ENCODE results near the gene RNU6-8. TPM values are rescaled to one million over a fixed set of nuclear protein-coding genes. Genes with fewer than 3 reads are reported as not detected.

RNU6-8 gene
- not detected in 2 replicates for total RNA-seq
- not detected in 2 replicates for polyA plus RNA-seq
- not detected in 2 replicates for polyA plus RNA-seq (2012)
- polyA minus RNA-seq (ENCODE audit: low replicate concordance) = not detected in 2 replicates

GRCh38 chr14:32202998-32203882 lies at the start of gene RNU6-8:
Gene RNU6-8 (minus strand): TSS chr14:32203269.
- Histone ChIP-seq H3K4me1 (ENCODE audit: control insufficient read depth, extremely low read depth, insufficient read depth, low read length) (no peaks in the 10 kb centered on the region), H3K9me3 (ENCODE audit: control insufficient read depth, insufficient read depth, low read depth, low read length) (no peaks in the 10 kb centered on the region), H3K79me2 (ENCODE audit: control insufficient read depth, insufficient read depth, low read length) (no peaks in the 10 kb centered on the region), H3K4me2 (ENCODE audit: extremely low read depth, insufficient read depth, low read length) (peak within 1 kb of the TSS; percentile 97), H3K27ac (ENCODE audit: insufficient read depth, low read length) (peak within 1 kb of the TSS; percentile 60), H3K36me3 (ENCODE audit: control insufficient read depth, insufficient read depth, low read length) (no peaks in the 10 kb centered on the region), H2AFZ (ENCODE audit: low read length) (peak within 1 kb of the TSS; percentile 90), H3K4me3 (replicated peaks in 1 of 4; ENCODE audit: control extremely low read depth in 1 of 4, insufficient read depth in 1 of 4, low read depth in 3 of 4, low read length in 4 of 4) (peak within 1 kb of the TSS; percentile 46 to 83 (median 60)), H4K20me1 (ENCODE audit: control insufficient read depth, extremely low read depth, insufficient read depth, low read length) (no peaks in the 10 kb centered on the region), H3K9ac (ENCODE audit: insufficient read depth, low read length) (peak within 1 kb of the TSS; percentile 80), H3K27me3 (ENCODE audit: control insufficient read depth, insufficient read depth, low read length) (peaks cover 2% of the 10 kb centered on the region)
- TF ChIP-seq EZH2 (IDR thresholded peaks at IDR 0.05; ENCODE audit: low read length, missing control alignments) (no peak), CTCF (conservative IDR thresholded peaks at IDR 0.05 in 1 of 2, IDR thresholded peaks at IDR 0.05 in 1 of 2; ENCODE audit: low read depth in 1 of 2, low read length in 2 of 2) (no peak)
- peak; percentile 91 for DNase-seq (ENCODE audit: low read depth in 2 of 2)

DNA sequence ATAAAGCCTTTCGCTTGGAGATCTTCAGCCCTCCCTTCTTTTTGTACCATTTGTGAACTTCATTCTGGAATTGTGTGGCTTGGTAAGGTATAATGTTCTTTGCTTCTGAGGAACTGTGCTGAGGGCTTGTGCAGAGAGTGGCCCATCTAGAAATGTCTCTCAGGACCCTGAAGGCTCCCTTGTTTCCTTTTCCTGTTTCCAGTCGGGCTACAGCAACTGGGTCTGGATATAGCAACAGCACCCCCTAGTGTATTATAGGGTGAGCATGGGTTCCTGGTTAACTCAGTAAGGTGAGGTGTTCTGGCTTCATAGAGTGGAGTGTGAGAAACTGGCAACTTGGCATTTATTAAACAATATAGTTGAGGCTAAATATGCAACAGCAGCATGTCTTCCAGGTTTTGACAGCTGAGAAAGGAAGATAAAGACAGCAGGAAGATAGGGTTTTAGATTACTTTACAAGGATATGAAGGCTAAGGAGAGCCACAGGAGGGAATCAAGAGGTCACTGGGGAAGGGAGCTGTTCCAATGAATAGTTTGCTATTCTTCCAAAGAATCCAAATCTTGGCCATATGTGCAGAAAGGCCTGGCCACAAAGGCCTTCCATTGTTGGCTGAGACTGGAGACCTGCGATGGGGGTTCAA lies 49.1 kb upstream of the RNU6-8 start:
- DNase-seq (ENCODE audit: low read depth in 2 of 2) = peak; percentile 69 to 85
- Histone ChIP-seq H3K9me3 (ENCODE audit: control insufficient read depth, insufficient read depth, low read depth, low read length) (no peaks in the 10 kb centered on the region), H2AFZ (ENCODE audit: low read length) (peak overlapping the region; percentile 51), H3K4me1 (ENCODE audit: control insufficient read depth, extremely low read depth, insufficient read depth, low read length) (peaks cover 2% of the 10 kb centered on the region), H3K79me2 (ENCODE audit: control insufficient read depth, insufficient read depth, low read length) (no peaks in the 10 kb centered on the region), H4K20me1 (ENCODE audit: control insufficient read depth, extremely low read depth, insufficient read depth, low read length) (no peaks in the 10 kb centered on the region), H3K4me3 (replicated peaks in 1 of 4; ENCODE audit: control extremely low read depth in 1 of 4, insufficient read depth in 1 of 4, low read depth in 3 of 4, low read length in 4 of 4) (no peak overlapping the region), H3K4me2 (ENCODE audit: extremely low read depth, insufficient read depth, low read length) (no peak overlapping the region), H3K9ac (ENCODE audit: insufficient read depth, low read length) (no peak overlapping the region), H3K27me3 (ENCODE audit: control insufficient read depth, insufficient read depth, low read length) (no peaks in the 10 kb centered on the region), H3K27ac (ENCODE audit: insufficient read depth, low read length) (no peak overlapping the region), H3K36me3 (ENCODE audit: control insufficient read depth, insufficient read depth, low read length) (no peaks in the 10 kb centered on the region)
- TF ChIP-seq EZH2 (IDR thresholded peaks at IDR 0.05; ENCODE audit: low read length, missing control alignments) (no peak), CTCF (conservative IDR thresholded peaks at IDR 0.05 in 1 of 2, IDR thresholded peaks at IDR 0.05 in 1 of 2; ENCODE audit: low read depth in 1 of 2, low read length in 2 of 2) (peak; percentile 89 to 93)

GRCh38 chr14:32251530-32251929 lies 48.5 kb upstream of the RNU6-8 start:
- Histone ChIP-seq H3K4me1 (ENCODE audit: control insufficient read depth, extremely low read depth, insufficient read depth, low read length) (peaks cover 2% of the 10 kb centered on the region), H3K27ac (ENCODE audit: insufficient read depth, low read length) (no peak overlapping the region), H3K4me3 (replicated peaks in 1 of 4; ENCODE audit: control extremely low read depth in 1 of 4, insufficient read depth in 1 of 4, low read depth in 3 of 4, low read length in 4 of 4) (no peak overlapping the region), H3K9ac (ENCODE audit: insufficient read depth, low read length) (no peak overlapping the region), H2AFZ (ENCODE audit: low read length) (peak overlapping the region; percentile 51), H3K27me3 (ENCODE audit: control insufficient read depth, insufficient read depth, low read length) (no peaks in the 10 kb centered on the region), H3K36me3 (ENCODE audit: control insufficient read depth, insufficient read depth, low read length) (no peaks in the 10 kb centered on the region), H3K4me2 (ENCODE audit: extremely low read depth, insufficient read depth, low read length) (no peak overlapping the region), H4K20me1 (ENCODE audit: control insufficient read depth, extremely low read depth, insufficient read depth, low read length) (no peaks in the 10 kb centered on the region), H3K79me2 (ENCODE audit: control insufficient read depth, insufficient read depth, low read length) (no peaks in the 10 kb centered on the region), H3K9me3 (ENCODE audit: control insufficient read depth, insufficient read depth, low read depth, low read length) (no peaks in the 10 kb centered on the region)
- DNase-seq (ENCODE audit: low read depth in 2 of 2) = peak in 1 of 2 donors; percentile 29
- no peak for TF ChIP-seq EZH2 (IDR thresholded peaks at IDR 0.05; ENCODE audit: low read length, missing control alignments)
- TF ChIP-seq CTCF (conservative IDR thresholded peaks at IDR 0.05 in 1 of 2, IDR thresholded peaks at IDR 0.05 in 1 of 2; ENCODE audit: low read depth in 1 of 2, low read length in 2 of 2) = no peak
